HG02642 (cell line): ENCODE results near the gene CYP1B1.
"Not testable (repeated sequence)": the region's sequence is repeated elsewhere in the genome, so short reads cannot be mapped to it uniquely, and the experiment has no call there.

Experiments used
- ATAC-seq: cut with Tn5 transposase; IDR thresholded peaks from one replicate; pipeline ENCODE4 v1.9.1; 2021; ENCODE audit warnings: mild to moderate bottlenecking; ENCODE audit not compliant: unreplicated experiment, poor library complexity

CYP1B1 gene

GRCh38 chr2:38038682-38039081, 37.3 kb downstream of the CYP1B1 start:
- peak; percentile 14 for ATAC-seq

DNA sequence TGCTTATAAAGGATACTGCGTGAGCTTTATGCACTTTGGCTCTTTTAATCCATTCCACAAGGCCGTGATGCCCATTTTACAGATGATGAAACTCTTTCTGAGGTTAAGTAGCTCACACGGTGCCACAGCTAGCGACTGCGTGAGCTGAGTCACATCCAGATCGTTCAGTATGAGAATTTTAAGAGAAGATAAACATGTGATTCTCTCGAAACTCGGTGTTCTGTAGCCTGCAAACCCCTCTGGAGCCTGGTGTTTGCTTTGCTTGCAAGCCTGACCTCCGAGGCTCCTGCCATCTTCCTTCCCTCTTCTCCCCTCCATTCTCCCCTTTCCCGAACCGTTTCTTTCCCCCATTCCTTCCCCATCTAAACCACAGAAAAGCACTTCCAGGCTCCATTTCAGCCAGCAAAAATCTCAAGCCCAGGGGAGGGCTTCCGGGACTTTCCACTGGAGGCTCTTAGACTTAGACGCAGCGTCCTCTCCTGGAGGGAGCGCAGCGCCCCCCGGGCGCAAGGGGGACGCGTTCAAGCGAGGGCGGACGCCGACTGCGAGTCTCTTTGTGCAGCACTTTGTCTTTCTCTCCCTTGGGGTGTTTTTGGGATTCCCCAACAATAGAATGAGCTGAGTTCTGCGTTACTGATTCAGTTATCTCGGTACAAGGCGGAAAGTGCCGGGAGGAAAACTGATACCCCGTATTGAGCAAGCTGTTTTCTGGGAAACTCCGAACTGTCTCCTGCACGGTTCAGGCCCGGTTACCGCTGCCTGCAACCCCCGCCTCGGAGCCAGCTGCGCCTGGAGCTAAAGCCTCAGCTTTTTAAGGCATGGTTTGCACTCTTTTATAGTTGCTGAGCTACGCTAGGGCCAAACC, 38.0 kb downstream of the CYP1B1 start:
- peak; percentile 85 for ATAC-seq

GRCh38 chr2:38037325-38037724, 38.6 kb downstream of the CYP1B1 start:
- no peak for ATAC-seq

- no peak for ATAC-seq
Observed at GRCh38 chr2:38035968-38036367, 40.0 kb downstream of the CYP1B1 start.

- ATAC-seq = no peak
Observed at GRCh38 chr2:38033646-38034045, 42.3 kb downstream of the CYP1B1 start.

- ATAC-seq = no peak
Observed at GRCh38 chr2:38032946-38033345, 43.0 kb downstream of the CYP1B1 start.

DNA sequence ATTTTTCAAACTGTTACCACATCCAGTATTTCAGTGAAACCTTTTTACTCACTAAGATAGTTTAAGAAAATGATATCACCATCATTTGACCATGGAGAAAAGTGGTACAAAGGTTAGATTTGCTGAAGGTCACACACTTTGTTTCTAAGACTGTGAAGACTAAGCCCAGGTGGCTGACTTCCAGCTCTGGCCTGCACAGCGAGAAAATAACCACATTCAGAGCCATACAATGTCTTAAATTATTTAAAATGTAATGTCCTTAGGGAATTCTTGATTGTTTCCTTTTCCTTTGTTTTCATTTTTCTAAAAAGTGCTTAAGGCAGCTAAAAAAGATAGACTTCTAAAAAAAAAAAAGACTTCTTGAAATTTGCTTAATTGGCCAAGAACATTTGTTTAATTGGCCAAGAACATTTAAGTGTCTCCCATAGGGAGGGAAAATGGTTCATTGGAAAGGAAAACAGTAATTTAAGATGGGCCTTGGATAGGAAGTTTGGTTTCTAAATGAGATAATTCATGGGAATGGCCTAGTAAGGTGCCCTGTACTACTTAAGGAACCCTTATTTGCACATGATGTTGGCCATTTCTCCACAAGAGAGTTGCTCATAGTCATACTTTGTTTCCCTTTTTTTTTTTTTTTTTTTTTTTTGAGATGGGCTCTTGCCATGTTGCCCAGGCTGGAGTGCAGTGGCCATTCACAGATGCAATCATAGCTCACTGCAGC, 45.2 kb downstream of the CYP1B1 start:
- ATAC-seq = no peak

- no peak for ATAC-seq
Observed at GRCh38 chr2:38029512-38029911, 46.4 kb downstream of the CYP1B1 start.

- ATAC-seq = no peak
Observed at GRCh38 chr2:38028829-38029228, 47.1 kb downstream of the CYP1B1 start.

DNA sequence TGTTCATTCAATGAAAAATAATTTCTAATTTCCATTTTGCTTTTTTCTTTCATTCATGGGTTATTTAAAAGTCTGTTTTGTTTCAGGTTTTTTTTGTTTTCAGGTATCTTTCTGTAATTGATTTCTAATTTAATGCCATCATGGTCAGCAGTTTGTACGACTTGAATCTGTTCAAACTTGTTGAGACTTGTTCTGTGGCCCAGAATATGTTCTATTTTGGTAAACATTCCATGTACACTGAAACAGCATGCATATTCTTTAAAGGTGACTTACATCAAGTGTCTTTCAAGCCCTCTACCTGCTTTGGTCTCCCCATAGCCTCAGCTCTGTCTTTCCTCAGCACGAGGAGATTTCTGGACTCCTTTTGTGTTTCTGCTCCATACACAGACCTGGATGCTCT, 49.1 kb downstream of the CYP1B1 start:
- no peak for ATAC-seq

GRCh38 chr2:38021589-38021988, 54.4 kb downstream of the CYP1B1 start:
- ATAC-seq = no peak

DNA sequence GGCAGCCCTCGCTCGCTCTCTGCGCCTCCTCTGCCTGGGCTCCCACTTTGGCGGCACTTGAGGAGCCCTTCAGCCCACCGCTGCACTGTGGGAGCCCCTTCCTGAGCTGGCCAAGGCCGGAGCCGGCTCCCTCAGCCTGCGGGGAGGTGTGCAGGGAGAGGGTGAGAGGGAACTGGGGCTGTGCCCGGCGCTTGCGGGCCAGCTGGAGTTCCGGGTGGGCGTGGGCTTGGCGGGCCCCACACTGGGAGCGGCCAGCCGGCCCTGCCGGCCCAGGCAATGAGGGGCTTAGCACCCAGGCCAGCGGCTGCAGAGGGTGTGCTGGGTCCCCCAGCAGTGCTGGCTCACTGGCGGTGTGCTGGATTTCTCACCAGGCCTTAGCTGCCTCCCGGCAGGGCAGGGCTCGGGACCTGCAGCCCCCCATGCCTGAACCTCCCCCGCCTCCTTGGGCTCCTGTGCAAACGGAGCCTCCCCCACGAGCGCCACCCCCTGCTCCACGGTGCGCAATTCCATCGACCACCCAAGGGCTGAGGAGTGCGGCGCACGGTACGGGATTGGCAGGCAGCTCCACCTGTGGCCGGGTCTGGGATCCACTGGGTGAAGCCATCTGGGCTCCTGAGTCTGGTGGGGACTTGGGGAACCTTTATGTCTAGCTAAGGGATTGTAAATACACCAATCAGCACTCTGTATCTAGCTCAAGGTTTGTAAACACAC, 55.4 kb downstream of the CYP1B1 start:
- not testable (repeated sequence) for ATAC-seq

- ATAC-seq = no peak
Observed at GRCh38 chr2:38017836-38018235, 58.1 kb downstream of the CYP1B1 start.
